OCI-LY1 (cell line): ENCODE results near the gene TMEM119.

Experiments
- H2AFZ ChIP-seq: fragments of 200-600 bp; sonication (generic), shearing (Covaris generic); 2 replicates; pipeline ENCODE4 v1.6.0; 2014; ENCODE audit warnings: antibody characterized with exemption, mild to moderate bottlenecking, low read length
- H3F3A ChIP-seq: fragments of 200-600 bp; sonication (generic), shearing (Covaris generic); 2 replicates; pipeline ENCODE4 v1.6.0; 2014; ENCODE audit warnings: mild to moderate bottlenecking, antibody characterized with exemption, low read length, moderate library complexity; ENCODE audit not compliant: insufficient read depth
- H3K27ac ChIP-seq: fragments of 200-600 bp; sonication (generic); 2 replicates; pipeline ENCODE4 v1.5.1; 2014; ENCODE audit warnings: low read length, mixed run types, mild to moderate bottlenecking, low read depth; ENCODE audit not compliant: poor library complexity, severe bottlenecking
- H3K27me3 ChIP-seq: fragments of 200-600 bp; sonication (generic); 2 replicates; pipeline ENCODE4 v1.6.0; 2014; ENCODE audit warnings: antibody characterized with exemption, mild to moderate bottlenecking, low read length, moderate library complexity; ENCODE audit not compliant: insufficient read depth
- H3K36me3 ChIP-seq: fragments of 200-600 bp; sonication (generic); 2 replicates; pipeline ENCODE4 v1.6.1; 2014; ENCODE audit warnings: mild to moderate bottlenecking, antibody characterized with exemption, low read length, moderate library complexity, mixed read lengths; ENCODE audit not compliant: insufficient read depth
- H3K4me1 ChIP-seq: fragments of 200-600 bp; sonication (generic); 2 replicates; pipeline ENCODE4 v1.5.1; 2014; ENCODE audit warnings: mild to moderate bottlenecking, low read length, moderate library complexity; ENCODE audit not compliant: insufficient read depth, severe bottlenecking
- H3K4me2 ChIP-seq: fragments of 200-600 bp; sonication (generic), shearing (Covaris generic); 2 replicates; pipeline ENCODE4 v1.6.1; 2014; ENCODE audit warnings: low read length
- H3K4me3 ChIP-seq: fragments of 200-600 bp; sonication (generic); 2 replicates; pipeline ENCODE4 v1.5.1; 2014; ENCODE audit warnings: low read length, low read depth, mild to moderate bottlenecking, mixed read lengths; ENCODE audit not compliant: poor library complexity, severe bottlenecking
- H3K79me2 ChIP-seq: fragments of 200-600 bp; shearing (Covaris generic); 2 replicates; pipeline ENCODE4 v1.6.1; 2016; ENCODE audit warnings: mixed run types, low read length, mixed read lengths; ENCODE audit not compliant: insufficient read depth
- H3K9ac ChIP-seq: fragments of 200-600 bp; sonication (generic), shearing (Covaris generic); 2 replicates; pipeline ENCODE4 v1.6.1; 2014; ENCODE audit warnings: mild to moderate bottlenecking, low read length, mixed read lengths
- H3K9me2 ChIP-seq: fragments of 200-600 bp; sonication (generic), shearing (Covaris generic); 2 replicates; pipeline ENCODE4 v1.6.1; 2014; ENCODE audit warnings: low read depth, mild to moderate bottlenecking, low read length, mixed read lengths
- H3K9me3 ChIP-seq: fragments of 200-600 bp; shearing (Covaris generic); 2 replicates; pipeline ENCODE4 v1.6.1; 2014; ENCODE audit warnings: low read length, mixed read lengths
- H4K20me1 ChIP-seq: fragments of 200-600 bp; sonication (generic), shearing (Covaris generic); 2 replicates; pipeline ENCODE4 v1.6.0; 2016; ENCODE audit warnings: mild to moderate bottlenecking, low read length; ENCODE audit not compliant: insufficient read depth
- EZH2 ChIP-seq: fragments of 200-600 bp; sonication (generic), shearing (Covaris generic); IDR thresholded peaks from 2 replicates; pipeline ENCODE4 v1.8.0; 2017; ENCODE audit warnings: borderline replicate concordance, mixed run types, mild to moderate bottlenecking, antibody characterized with exemption, low read length, moderate library complexity, mixed read lengths
- TF ChIP-seq, protein P1 (sequence below): fragments of 200-600 bp; sonication (generic), shearing (Covaris generic); IDR thresholded peaks from 2 replicates; pipeline ENCODE4 v1.5.1; 2017; ENCODE audit warnings: mild to moderate bottlenecking, antibody characterized with exemption, low read length, moderate library complexity, mixed read lengths

TMEM119 gene

DNA sequence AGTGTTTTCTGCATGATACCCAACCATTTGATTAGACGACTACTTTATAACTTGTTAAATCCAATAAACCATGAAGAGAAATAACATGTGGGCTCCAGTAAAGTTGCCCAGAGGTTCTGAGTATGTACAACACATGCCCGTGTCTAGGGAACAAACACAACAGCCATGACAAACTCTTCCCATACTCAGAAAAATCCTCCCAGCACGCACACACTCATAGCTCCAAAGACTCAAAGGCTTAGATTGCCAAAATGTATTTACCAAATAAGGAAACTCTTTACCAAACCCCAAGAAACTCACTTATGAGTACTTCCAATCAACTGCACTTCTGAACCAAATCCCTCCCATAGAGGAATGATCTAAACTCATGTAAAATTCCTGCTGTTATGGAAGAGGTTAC lies 54.2 kb downstream of the TMEM119 start:
- H3F3A ChIP-seq = no peaks in the 10 kb centered on the region
- no peaks in the 10 kb centered on the region for H3K9me3 ChIP-seq
- H3K27ac ChIP-seq = no peak overlapping the region
- TF ChIP-seq, protein P1, sequence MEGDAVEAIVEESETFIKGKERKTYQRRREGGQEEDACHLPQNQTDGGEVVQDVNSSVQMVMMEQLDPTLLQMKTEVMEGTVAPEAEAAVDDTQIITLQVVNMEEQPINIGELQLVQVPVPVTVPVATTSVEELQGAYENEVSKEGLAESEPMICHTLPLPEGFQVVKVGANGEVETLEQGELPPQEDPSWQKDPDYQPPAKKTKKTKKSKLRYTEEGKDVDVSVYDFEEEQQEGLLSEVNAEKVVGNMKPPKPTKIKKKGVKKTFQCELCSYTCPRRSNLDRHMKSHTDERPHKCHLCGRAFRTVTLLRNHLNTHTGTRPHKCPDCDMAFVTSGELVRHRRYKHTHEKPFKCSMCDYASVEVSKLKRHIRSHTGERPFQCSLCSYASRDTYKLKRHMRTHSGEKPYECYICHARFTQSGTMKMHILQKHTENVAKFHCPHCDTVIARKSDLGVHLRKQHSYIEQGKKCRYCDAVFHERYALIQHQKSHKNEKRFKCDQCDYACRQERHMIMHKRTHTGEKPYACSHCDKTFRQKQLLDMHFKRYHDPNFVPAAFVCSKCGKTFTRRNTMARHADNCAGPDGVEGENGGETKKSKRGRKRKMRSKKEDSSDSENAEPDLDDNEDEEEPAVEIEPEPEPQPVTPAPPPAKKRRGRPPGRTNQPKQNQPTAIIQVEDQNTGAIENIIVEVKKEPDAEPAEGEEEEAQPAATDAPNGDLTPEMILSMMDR = no peak
- no peak for TF ChIP-seq EZH2
- H3K9ac ChIP-seq = no peak overlapping the region
- H3K36me3 ChIP-seq = peaks cover 65% of the 10 kb centered on the region
- H3K9me2 ChIP-seq = no peaks in the 10 kb centered on the region
- H3K79me2 ChIP-seq = 0 out of 2 replicates have a peak, but pooled peaks cover 11% of the 10 kb centered on the region
- H3K27me3 ChIP-seq = no peaks in the 10 kb centered on the region
- no peak overlapping the region for H2AFZ ChIP-seq
- no peak overlapping the region for H3K4me3 ChIP-seq
- peaks cover 40% of the 10 kb centered on the region for H3K4me1 ChIP-seq
- no peaks in the 10 kb centered on the region for H4K20me1 ChIP-seq
- H3K4me2 ChIP-seq = no peak overlapping the region

GRCh38 chr12:108542320-108542719 lies 55.6 kb downstream of the TMEM119 start:
- Histone ChIP-seq H3K4me2 (no peak overlapping the region), H3K27ac (peak overlapping the region; percentile 81), H3K9ac (no peak overlapping the region), H3K36me3 (peaks cover 65% of the 10 kb centered on the region), H4K20me1 (no peaks in the 10 kb centered on the region), H3K27me3 (no peaks in the 10 kb centered on the region), H3K9me2 (no peaks in the 10 kb centered on the region), H3K4me3 (no peak overlapping the region), H2AFZ (no peak overlapping the region), H3F3A (no peaks in the 10 kb centered on the region), H3K4me1 (peaks cover 27% of the 10 kb centered on the region), H3K79me2 (0 out of 2 replicates have a peak, but pooled peaks cover 11% of the 10 kb centered on the region), H3K9me3 (no peaks in the 10 kb centered on the region)
- TF ChIP-seq EZH2 = no peak
- TF ChIP-seq, protein P1 = no peak
